ENCODE data around the gene C1QA. TPM values are rescaled to one million over a fixed set of nuclear protein-coding genes. Genes with fewer than 3 reads are reported as not detected.

C1QA gene
- total RNA-seq, 1 experiment from 2014 or later = not detected

- ChIA-PET CTCF (no interaction called here), POLR2A (ENCODE audit: unreplicated experiment) (no interaction called here)
- H3K9me3 ChIP-seq (ENCODE audit: insufficient read depth, low read depth) = no peaks in the 10 kb centered on the region
- intact Hi-C loops (cut with micrococcal nuclease; ENCODE audit: unreplicated experiment) = no loop called here
- H4K20me1 ChIP-seq (ENCODE audit: insufficient read depth) = no peaks in the 10 kb centered on the region
- H3K79me2 ChIP-seq (ENCODE audit: low read depth) = no peaks in the 10 kb centered on the region
- H3K4me3 ChIP-seq = no peak overlapping the region
- DNase-seq = no peak
- no peak overlapping the region for H3K4me2 ChIP-seq
- no peak for TF ChIP-seq CTCF (conservative IDR thresholded peaks at IDR 0.05)
- TF ChIP-seq EZH2 (IDR thresholded peaks at IDR 0.05; ENCODE audit: low read depth) = no peak
- no peak overlapping the region for H3K27ac ChIP-seq
- H3K27me3 ChIP-seq (ENCODE audit: insufficient read depth, low read depth) = peaks cover 70% of the 10 kb centered on the region
- no peaks in the 10 kb centered on the region for H3K36me3 ChIP-seq (ENCODE audit: low read depth)
- no peaks in the 10 kb centered on the region for H3K4me1 ChIP-seq (replicated peaks; ENCODE audit: insufficient read depth)
- H3F3A ChIP-seq (ENCODE audit: insufficient read depth, low read depth) = no peaks in the 10 kb centered on the region
- H2AFZ ChIP-seq = no peak overlapping the region
- BruUV-seq (replicated peaks) = no TSS peak
- no peaks in the 10 kb centered on the region for H3K9me2 ChIP-seq (ENCODE audit: insufficient read depth)
Measured at GRCh38 chr1:22597996-22598395, 38.4 kb upstream of the C1QA start.

GRCh38 chr1:22598736-22599135, 37.7 kb upstream of the C1QA start:
- CTCF ChIA-PET = no interaction called here
- no peaks in the 10 kb centered on the region for H3K9me2 ChIP-seq (ENCODE audit: insufficient read depth)
- no peaks in the 10 kb centered on the region for H4K20me1 ChIP-seq (ENCODE audit: insufficient read depth)
- no peaks in the 10 kb centered on the region for H3K36me3 ChIP-seq (ENCODE audit: low read depth)
- no peaks in the 10 kb centered on the region for H3K79me2 ChIP-seq (ENCODE audit: low read depth)
- no TSS peak for BruUV-seq (replicated peaks)
- TF ChIP-seq EZH2 (IDR thresholded peaks at IDR 0.05; ENCODE audit: low read depth) (no peak), CTCF (conservative IDR thresholded peaks at IDR 0.05) (no peak)
- H3K4me1 ChIP-seq (replicated peaks; ENCODE audit: insufficient read depth) = no peaks in the 10 kb centered on the region
- no peak overlapping the region for H3K27ac ChIP-seq
- H2AFZ ChIP-seq = no peak overlapping the region
- intact Hi-C loops (cut with micrococcal nuclease; ENCODE audit: unreplicated experiment) = no loop called here
- no peaks in the 10 kb centered on the region for H3F3A ChIP-seq (ENCODE audit: insufficient read depth, low read depth)
- POLR2A ChIA-PET (ENCODE audit: unreplicated experiment) = no interaction called here
- DNase-seq = no peak
- no peaks in the 10 kb centered on the region for H3K9me3 ChIP-seq (ENCODE audit: insufficient read depth, low read depth)
- H3K4me2 ChIP-seq = no peak overlapping the region
- peaks cover 70% of the 10 kb centered on the region for H3K27me3 ChIP-seq (ENCODE audit: insufficient read depth, low read depth)
- no peak overlapping the region for H3K4me3 ChIP-seq

- TF ChIP-seq EZH2 (IDR thresholded peaks at IDR 0.05; ENCODE audit: low read depth) = no peak
- no peak for TF ChIP-seq CTCF (conservative IDR thresholded peaks at IDR 0.05)
- Histone ChIP-seq H3K4me1 (replicated peaks; ENCODE audit: insufficient read depth) (no peaks in the 10 kb centered on the region), H3K36me3 (ENCODE audit: low read depth) (no peaks in the 10 kb centered on the region), H3K27ac (no peak overlapping the region), H3K4me2 (no peak overlapping the region), H3F3A (ENCODE audit: insufficient read depth, low read depth) (no peaks in the 10 kb centered on the region), H2AFZ (no peak overlapping the region), H3K4me3 (no peak overlapping the region), H3K9me2 (ENCODE audit: insufficient read depth) (no peaks in the 10 kb centered on the region), H3K79me2 (ENCODE audit: low read depth) (no peaks in the 10 kb centered on the region), H3K9me3 (ENCODE audit: insufficient read depth, low read depth) (no peaks in the 10 kb centered on the region), H4K20me1 (ENCODE audit: insufficient read depth) (no peaks in the 10 kb centered on the region), H3K27me3 (ENCODE audit: insufficient read depth, low read depth) (peaks cover 71% of the 10 kb centered on the region)
- ChIA-PET POLR2A (ENCODE audit: unreplicated experiment) (interaction anchor here (0.5 kb wide), 1 partner anchor 457 kb away, joined by 6 read pairs; no protein-coding TSS in a partner anchor), CTCF (no interaction called here)
- no TSS peak for BruUV-seq (replicated peaks)
- intact Hi-C loops (cut with micrococcal nuclease; ENCODE audit: unreplicated experiment) = no loop called here
- no peak for DNase-seq
Measured at GRCh38 chr1:22600071-22600816, 36.2 kb upstream of the C1QA start.
